ENCODE data around the gene USP24.
"Not testable (repeated sequence)": the region's sequence is repeated elsewhere in the genome, so short reads cannot be mapped to it uniquely, and the experiment has no call there.

Gene USP24

GRCh38 chr1:55048453-55049270 is 166.5 kb downstream of the USP24 start:
- DNase-seq = no peak

GRCh38 chr1:55047611-55048010 is 167.6 kb downstream of the USP24 start:
- DNase-seq = no peak

- DNase-seq = no peak
Measured at GRCh38 chr1:55046871-55047270, 168.3 kb downstream of the USP24 start.

- DNase-seq = no peak
Measured at GRCh38 chr1:55045430-55045829, 169.7 kb downstream of the USP24 start.

- DNase-seq = no peak
Measured at GRCh38 chr1:55044617-55045397, 170.4 kb downstream of the USP24 start.

- DNase-seq = no peak
Measured at GRCh38 chr1:55043726-55044125, 171.4 kb downstream of the USP24 start.

- no peak for DNase-seq
Measured at GRCh38 chr1:55043011-55043410, 172.2 kb downstream of the USP24 start.

GRCh38 chr1:55041613-55042012 is 173.6 kb downstream of the USP24 start:
- DNase-seq = no peak

- no peak for DNase-seq
Measured at GRCh38 chr1:55040933-55041494, 174.2 kb downstream of the USP24 start.

- DNase-seq = no peak
Measured at GRCh38 chr1:55040083-55040932, 174.9 kb downstream of the USP24 start.

- no peak for DNase-seq
Measured at GRCh38 chr1:55039342-55040082, 175.7 kb downstream of the USP24 start, which contains the start of gene PCSK9. Gene PCSK9, plus strand, starts transcription at chr1:55039548. Its CDS starts 290 bp downstream, at chr1:55039838.

GRCh38 chr1:55038974-55039341 is 176.2 kb downstream of the USP24 start:
- DNase-seq = no peak

GRCh38 chr1:55038552-55038838 is 176.7 kb downstream of the USP24 start:
- DNase-seq = no peak

- no peak for DNase-seq
Measured at GRCh38 chr1:55037733-55038551, 177.2 kb downstream of the USP24 start.

- no peak for DNase-seq
Measured at GRCh38 chr1:55035904-55036303, 179.3 kb downstream of the USP24 start.

- no peak for DNase-seq
Measured at GRCh38 chr1:55034476-55035133, 180.6 kb downstream of the USP24 start.

GRCh38 chr1:55033265-55033614 is 181.9 kb downstream of the USP24 start:
- no peak for DNase-seq

- DNase-seq = not testable (repeated sequence)
Measured at GRCh38 chr1:55031098-55031497, 184.1 kb downstream of the USP24 start.

- DNase-seq = not testable (repeated sequence)
Measured at GRCh38 chr1:55026682-55027081, 188.5 kb downstream of the USP24 start.

GRCh38 chr1:55024163-55024562 is 191.0 kb downstream of the USP24 start:
- DNase-seq = not testable (repeated sequence)

All from NCI-H1436 treated with DMSO at 0.1 percent for 48 hours (cell line).